Measurements from ENCODE around the gene LGI2.

DNA sequence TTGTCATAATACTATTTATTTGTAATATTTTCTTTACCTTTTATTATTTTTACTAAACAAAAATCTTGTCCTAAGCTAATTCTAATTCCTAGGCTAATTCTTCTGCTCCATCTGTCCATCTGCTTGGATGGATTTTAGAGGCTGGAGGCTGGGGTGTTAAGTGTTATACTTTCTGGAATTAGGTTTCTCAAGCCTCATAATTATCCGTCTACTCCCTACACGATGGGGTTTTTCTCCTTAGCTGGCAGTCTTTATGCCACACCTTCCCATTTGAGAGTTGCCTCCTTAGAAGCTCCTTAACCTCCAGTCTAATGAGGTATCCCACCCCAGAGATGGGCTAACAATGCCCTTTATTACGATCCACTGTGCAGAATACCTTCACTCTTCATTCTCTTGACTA is 37.6 kb upstream of the LGI2 start:
- TF ChIP-seq, protein P1, sequence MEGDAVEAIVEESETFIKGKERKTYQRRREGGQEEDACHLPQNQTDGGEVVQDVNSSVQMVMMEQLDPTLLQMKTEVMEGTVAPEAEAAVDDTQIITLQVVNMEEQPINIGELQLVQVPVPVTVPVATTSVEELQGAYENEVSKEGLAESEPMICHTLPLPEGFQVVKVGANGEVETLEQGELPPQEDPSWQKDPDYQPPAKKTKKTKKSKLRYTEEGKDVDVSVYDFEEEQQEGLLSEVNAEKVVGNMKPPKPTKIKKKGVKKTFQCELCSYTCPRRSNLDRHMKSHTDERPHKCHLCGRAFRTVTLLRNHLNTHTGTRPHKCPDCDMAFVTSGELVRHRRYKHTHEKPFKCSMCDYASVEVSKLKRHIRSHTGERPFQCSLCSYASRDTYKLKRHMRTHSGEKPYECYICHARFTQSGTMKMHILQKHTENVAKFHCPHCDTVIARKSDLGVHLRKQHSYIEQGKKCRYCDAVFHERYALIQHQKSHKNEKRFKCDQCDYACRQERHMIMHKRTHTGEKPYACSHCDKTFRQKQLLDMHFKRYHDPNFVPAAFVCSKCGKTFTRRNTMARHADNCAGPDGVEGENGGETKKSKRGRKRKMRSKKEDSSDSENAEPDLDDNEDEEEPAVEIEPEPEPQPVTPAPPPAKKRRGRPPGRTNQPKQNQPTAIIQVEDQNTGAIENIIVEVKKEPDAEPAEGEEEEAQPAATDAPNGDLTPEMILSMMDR (IDR thresholded peaks at IDR 0.05), result no peak
- no peak for TF ChIP-seq POLR2AphosphoS5 (IDR thresholded peaks at IDR 0.05; ENCODE audit: insufficient read depth in 1 of 2, low read depth in 1 of 2)

All from vagina (tissue), 2 donors.